Stimulated activated CD4-positive, alpha-beta T cell treated with anti-CD3 and anti-CD28 coated beads, TNF-alpha, amount 100 ng/mL, for 1 hour (primary cell): ENCODE measurements around the gene RERE.

Experiments
- DNase-seq, 3 donors: peaks; one replicate each; pipeline ENCODE4 v3.0.0-alpha.2; 2020; ENCODE audit warnings: low read depth in 3 of 3, low spot score in 1 of 3

The RERE gene

DNA sequence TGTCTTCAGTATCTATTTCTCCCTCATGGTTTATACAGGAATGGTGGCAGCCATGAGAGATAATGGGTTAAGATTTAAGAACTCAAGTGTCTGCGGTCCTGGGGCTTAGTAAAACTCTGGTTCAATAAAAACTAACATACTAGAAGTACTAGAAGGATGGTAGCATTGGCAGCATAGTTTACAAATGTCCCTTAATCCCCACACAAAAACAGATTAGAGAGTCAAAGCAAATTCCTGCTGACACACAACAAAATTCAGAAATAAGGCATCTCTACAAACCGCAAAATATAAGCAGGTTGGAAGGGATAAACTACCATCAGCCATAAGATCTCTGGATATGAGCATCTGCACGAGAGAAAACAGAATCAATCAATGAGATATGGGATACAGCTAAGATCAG is 234.4 kb downstream of the RERE start:
- DNase-seq = no peak

GRCh38 chr1:8580566-8580965 is 236.9 kb downstream of the RERE start:
- DNase-seq = no peak

- DNase-seq = no peak
Observed at GRCh38 chr1:8578936-8579335, 238.5 kb downstream of the RERE start.

DNA sequence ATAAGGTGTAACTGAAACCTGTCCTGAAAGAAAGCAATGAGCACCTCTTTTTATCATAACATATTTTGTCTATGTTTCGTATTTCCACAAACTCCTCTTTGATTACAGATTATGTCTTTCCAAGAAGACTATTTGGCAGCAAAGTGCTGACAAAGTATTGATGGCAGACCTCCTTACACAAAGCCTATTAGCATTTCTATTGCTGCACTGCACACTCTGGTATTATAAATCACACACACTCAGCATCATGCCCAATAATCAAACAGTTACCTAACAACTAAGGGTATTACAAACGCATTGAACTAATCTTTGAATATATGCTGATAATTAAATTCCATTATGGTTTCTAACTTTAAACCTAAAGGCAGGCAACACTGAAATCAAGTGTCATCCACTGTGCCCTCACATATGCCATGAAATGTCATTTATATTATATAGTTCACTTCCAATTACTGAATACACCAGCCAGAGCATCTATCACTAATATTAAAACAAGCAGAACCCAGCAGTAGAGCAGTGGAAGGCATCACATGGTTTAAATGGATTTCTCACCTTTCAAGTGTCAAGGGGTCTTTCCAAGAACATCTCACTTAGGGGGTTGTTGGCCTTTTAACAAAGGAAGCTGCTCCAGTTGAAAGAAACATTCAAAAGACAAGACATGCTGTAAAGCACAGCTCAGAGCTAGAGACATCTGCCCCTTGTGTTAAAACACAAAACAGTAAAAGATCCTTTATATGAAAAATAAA is 239.1 kb downstream of the RERE start:
- no peak for DNase-seq

DNA sequence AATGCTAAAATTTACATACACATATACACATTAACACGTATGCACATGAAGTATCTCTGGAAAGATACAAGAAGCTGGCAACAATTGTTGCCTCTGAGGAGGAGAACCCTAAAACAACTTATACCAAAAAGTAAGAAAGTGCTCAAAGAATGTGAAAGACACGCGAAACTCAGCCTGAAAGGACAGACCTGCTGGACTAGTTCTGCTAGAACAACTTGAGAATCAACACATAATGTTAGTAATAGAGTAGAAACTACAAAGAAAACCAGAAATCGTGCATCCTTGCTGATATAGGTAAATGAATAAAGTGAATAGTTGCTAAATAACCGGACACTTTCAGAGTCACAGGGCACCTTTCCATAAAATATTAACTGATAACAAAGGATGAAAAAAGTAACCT is 242.5 kb downstream of the RERE start:
- DNase-seq = no peak

- DNase-seq = no peak
Observed at GRCh38 chr1:8572106-8572505, 245.3 kb downstream of the RERE start.

DNA sequence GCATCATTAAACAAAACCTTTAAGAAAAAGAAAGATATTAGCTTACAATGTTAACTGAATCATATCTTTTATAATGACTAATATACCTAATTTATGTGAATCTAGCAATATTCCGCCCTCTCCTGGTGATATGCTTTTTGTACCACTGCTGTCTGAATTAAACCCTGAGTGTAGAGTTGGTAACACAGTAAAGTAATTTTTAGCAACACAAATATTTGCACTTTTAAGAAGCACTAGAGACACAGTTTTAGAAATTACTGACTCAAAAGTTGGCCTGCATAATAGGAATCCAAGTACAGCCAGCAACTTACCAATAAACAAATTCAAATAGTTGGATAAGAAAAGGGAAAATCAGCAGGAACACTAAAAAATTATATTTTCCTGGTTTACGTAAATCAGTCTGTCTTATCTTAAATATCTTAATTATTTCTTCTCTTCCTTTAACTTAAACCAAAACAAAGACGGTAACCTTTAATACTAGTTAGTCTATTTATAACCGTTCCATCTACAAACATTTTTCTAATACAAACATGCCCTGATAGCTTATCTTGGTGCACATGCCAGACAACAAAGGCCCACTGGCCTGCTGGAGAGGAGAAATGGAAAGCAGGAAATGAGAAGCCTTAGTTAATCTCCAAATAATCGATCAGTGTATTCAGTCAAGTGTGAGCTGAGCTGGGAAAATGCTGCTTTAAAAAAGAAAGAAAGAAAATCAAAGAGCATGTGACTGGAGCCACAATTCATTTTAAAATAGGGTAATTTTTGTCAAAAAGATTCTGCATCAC is 246.0 kb downstream of the RERE start:
- no peak for DNase-seq

- no peak for DNase-seq
Observed at GRCh38 chr1:8570465-8570864, 247.0 kb downstream of the RERE start.

DNA sequence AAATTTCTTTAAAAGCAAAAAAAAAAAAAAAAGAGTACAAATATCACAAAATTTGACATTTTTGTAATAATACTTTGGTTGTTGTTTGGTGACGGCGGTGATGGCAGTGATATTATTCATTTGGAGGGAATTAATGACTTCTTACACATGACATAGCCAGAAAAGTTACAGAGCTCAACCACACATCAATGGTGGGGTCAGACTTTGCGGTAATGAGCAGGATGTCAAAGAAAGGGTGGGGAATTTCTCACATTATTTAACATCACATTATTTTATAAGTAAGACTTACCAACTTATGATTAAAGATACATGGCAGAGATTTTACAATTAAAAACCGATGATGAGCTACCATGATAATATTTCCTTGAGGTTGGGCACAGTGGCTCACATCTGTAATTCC is 248.2 kb downstream of the RERE start:
- DNase-seq = no peak

- DNase-seq = no peak
Observed at GRCh38 chr1:8568837-8569236, 248.6 kb downstream of the RERE start.

GRCh38 chr1:8567146-8567545 is 250.3 kb downstream of the RERE start:
- DNase-seq = no peak

- no peak for DNase-seq
Observed at GRCh38 chr1:8565802-8566201, 251.6 kb downstream of the RERE start.

DNA sequence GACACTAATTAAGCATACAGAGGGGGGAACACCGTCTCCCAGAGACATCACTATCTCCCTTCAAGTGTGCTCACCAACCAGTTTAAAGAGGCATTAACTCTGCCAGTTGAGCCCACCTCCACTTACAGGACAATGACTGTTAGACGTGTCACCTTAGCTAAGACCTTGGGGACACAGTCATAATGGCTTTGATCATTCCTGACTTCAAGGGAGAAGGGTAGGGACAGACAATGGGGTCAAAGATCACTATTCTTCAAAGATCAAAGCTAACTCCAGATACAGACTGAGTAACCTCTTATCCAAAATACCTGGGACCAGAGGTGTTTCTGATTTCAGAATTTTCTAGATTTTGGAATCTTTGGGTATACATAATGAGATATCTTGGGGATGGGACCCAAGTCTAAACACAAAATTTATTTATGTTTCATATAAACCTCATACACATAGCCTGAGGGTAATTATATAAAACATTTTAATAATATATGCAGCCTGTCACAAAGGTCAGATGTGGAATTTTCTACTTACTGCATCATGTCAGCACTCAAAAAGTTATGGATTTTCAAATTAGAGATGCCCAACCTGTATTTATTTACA is 253.4 kb downstream of the RERE start:
- DNase-seq = no peak

- DNase-seq = no peak
Observed at GRCh38 chr1:8562881-8563865, 254.3 kb downstream of the RERE start.

DNA sequence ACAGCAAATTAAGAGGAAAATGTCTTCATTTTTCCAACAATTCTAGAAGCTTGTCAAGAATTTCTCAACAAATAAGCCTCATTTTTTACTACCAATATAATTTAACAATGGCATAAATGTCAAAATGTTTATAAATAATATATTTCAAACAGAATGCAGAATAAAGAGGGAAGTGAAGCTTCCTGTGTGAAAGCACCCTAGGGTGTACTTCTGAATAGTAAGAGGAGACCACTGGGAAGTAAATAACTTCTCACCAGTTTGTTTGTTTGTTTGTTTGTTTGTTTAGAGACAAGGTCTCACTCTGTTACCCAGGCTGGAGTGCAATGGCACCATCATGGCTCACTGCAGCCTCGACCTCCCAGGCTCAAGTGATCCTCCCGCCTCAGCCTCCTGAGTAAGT is 255.2 kb downstream of the RERE start:
- DNase-seq = no peak

DNA sequence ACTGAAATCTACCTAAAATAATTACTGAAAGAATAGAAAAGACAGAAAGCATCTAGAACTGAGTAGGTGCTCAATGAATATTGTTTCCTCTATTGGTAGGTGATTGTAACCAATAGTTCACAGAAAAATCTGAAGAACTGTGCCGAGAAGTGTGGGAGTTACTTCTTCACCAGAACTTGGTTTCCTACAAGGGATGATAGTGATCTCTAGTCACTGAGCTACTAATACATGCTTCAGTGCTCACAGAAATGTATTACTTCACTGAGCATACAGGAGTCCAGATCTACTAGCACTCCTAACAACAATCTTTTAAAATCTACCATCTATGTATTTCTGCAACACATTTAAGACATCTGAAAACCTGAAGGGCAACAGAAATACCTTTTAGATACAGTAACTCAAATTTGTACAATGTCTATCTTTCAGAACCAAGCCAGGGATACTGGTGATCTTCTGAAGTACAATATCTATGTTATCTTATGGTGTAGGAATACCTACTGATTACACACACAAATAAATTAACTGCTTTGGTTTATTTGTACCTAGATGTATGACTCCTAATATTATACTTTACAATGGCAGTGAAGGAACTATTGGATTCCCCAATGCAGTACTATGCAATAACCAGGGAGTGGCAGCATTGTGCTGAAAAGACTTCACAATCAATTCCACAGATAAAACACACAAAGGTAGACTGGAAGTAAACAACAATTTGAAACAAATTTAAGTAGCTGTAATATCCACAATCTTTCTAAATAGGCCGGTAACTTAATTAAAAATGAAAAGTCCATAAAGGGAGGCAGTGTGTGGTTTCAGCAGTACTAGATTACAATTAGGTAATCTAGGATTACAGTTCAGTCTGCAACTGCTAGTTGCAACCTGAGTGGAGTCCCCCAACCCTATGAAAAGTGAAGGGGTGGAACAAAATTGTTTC is 256.6 kb downstream of the RERE start:
- no peak for DNase-seq

GRCh38 chr1:8560035-8560434 is 257.4 kb downstream of the RERE start:
- no peak for DNase-seq

- no peak for DNase-seq
Observed at GRCh38 chr1:8555582-8555981, 261.9 kb downstream of the RERE start.

GRCh38 chr1:8554956-8555534 is 262.4 kb downstream of the RERE start:
- DNase-seq = no peak
